NCI-H748 (cell line): ENCODE results near the gene PCSK5.
"Not testable (repeated sequence)": the region's sequence is repeated elsewhere in the genome, so short reads cannot be mapped to it uniquely, and the experiment has no call there.

Source experiments
- DNase-seq: peaks from one replicate; lab custom pipeline; 2025; ENCODE audit not compliant: unreplicated experiment; lab: John Stamatoyannopoulos, UW

The PCSK5 gene

GRCh38 chr9:75962013-75962661 lies 71.7 kb downstream of the PCSK5 start:
- no peak for DNase-seq

- DNase-seq = no peak
Observed at GRCh38 chr9:75962662-75963036, 72.2 kb downstream of the PCSK5 start.

GRCh38 chr9:75963321-75963720 lies 72.8 kb downstream of the PCSK5 start:
- DNase-seq = not testable (repeated sequence)

GRCh38 chr9:75964427-75964826 lies 74.0 kb downstream of the PCSK5 start:
- no peak for DNase-seq

- DNase-seq = no peak
Observed at GRCh38 chr9:75965231-75965630, 74.8 kb downstream of the PCSK5 start.

- DNase-seq = no peak
Observed at GRCh38 chr9:75967556-75967955, 77.1 kb downstream of the PCSK5 start.

- no peak for DNase-seq
Observed at GRCh38 chr9:75974016-75974766, 83.7 kb downstream of the PCSK5 start.

- DNase-seq = no peak
Observed at GRCh38 chr9:75975071-75975470, 84.6 kb downstream of the PCSK5 start.

GRCh38 chr9:75976549-75976948 lies 86.1 kb downstream of the PCSK5 start:
- DNase-seq = no peak

GRCh38 chr9:75979362-75979761 lies 88.9 kb downstream of the PCSK5 start:
- DNase-seq = peak; percentile 7

- no peak for DNase-seq
Observed at GRCh38 chr9:75983319-75984045, 93.0 kb downstream of the PCSK5 start.

GRCh38 chr9:75985515-75985914 lies 95.0 kb downstream of the PCSK5 start:
- no peak for DNase-seq

- DNase-seq = no peak
Observed at GRCh38 chr9:75988663-75989062, 98.2 kb downstream of the PCSK5 start.

- no peak for DNase-seq
Observed at GRCh38 chr9:75990156-75990555, 99.7 kb downstream of the PCSK5 start.

- no peak for DNase-seq
Observed at GRCh38 chr9:75990576-75991304, 100.3 kb downstream of the PCSK5 start.

GRCh38 chr9:75992482-75993206 lies 102.2 kb downstream of the PCSK5 start:
- no peak for DNase-seq

- no peak for DNase-seq
Observed at GRCh38 chr9:75993434-75993833, 103.0 kb downstream of the PCSK5 start.

GRCh38 chr9:75995066-75995465 lies 104.6 kb downstream of the PCSK5 start:
- DNase-seq = no peak

GRCh38 chr9:75996726-75997125 lies 106.3 kb downstream of the PCSK5 start:
- DNase-seq = no peak

- DNase-seq = no peak
Observed at GRCh38 chr9:75997206-75997605, 106.7 kb downstream of the PCSK5 start.
